ENCODE measurements around the gene SLC2A13.

- TF ChIP-seq CTCF (conservative IDR thresholded peaks at IDR 0.05; ENCODE audit: low read length) (no peak), EZH2phosphoT487 (IDR thresholded peaks at IDR 0.05; ENCODE audit: borderline replicate concordance) (no peak)
These were observed 393.5 kb downstream of the SLC2A13 start for GRCh38 chr12:39712334-39712733.
